Activated CD8-positive, alpha-beta memory T cell treated with anti-CD3 and anti-CD28 coated beads, Interleukin-2, amount 10 ng/mL, durations not matched to agents 7 days and 5 days (primary cell): ENCODE results near the gene RXRA. TPM values are rescaled to one million over a fixed set of nuclear protein-coding genes. Genes with fewer than 3 reads are reported as not detected.

Source experiments
- ATAC-seq: fragments of 150-1000 bp; cut with Tn5 transposase; one replicate; pipeline ENCODE4 v1.10.0; 2021; ENCODE audit warnings: moderate library complexity
- CTCF ChIA-PET: fragments of 350-600 bp; sonication (Branson Sonifier 250); formaldehyde crosslinking; loops from one replicate; lab custom pipeline; 2021; ENCODE audit warnings: antibody characterized with exemption; lab: Charles Lee
- DNase-seq: peaks from one replicate; pipeline ENCODE4 v3.0.0-alpha.2; 2020
- H3K27ac Mint-ChIP-seq: one replicate; pipeline ENCODE4 v1.8.0; 2021; ENCODE audit warnings: mild to moderate bottlenecking, mixed read lengths
- H3K27me3 Mint-ChIP-seq: one replicate; pipeline ENCODE4 v1.8.0; 2021; ENCODE audit warnings: mixed read lengths
- H3K36me3 Mint-ChIP-seq: one replicate; pipeline ENCODE4 v1.8.0; 2021; ENCODE audit warnings: mild to moderate bottlenecking, mixed read lengths
- H3K4me1 Mint-ChIP-seq: one replicate; pipeline ENCODE4 v1.8.0; 2021; ENCODE audit warnings: mixed read lengths
- H3K4me3 Mint-ChIP-seq: one replicate; pipeline ENCODE4 v1.8.0; 2021; ENCODE audit warnings: mild to moderate bottlenecking, moderate library complexity, mixed read lengths
- H3K9me3 Mint-ChIP-seq: one replicate; pipeline ENCODE4 v1.8.0; 2022; ENCODE audit warnings: low read depth, mixed read lengths
- total RNA-seq, 2 experiments: library from RNA; stranded (reverse); gene quantifications; one replicate each; pipeline ENCODE4 v1.2.3, GENCODE V29; 2021

Gene RXRA
- total RNA-seq, 2 experiments from 2014 or later, result 0.91 to 1.5 TPM

DNA sequence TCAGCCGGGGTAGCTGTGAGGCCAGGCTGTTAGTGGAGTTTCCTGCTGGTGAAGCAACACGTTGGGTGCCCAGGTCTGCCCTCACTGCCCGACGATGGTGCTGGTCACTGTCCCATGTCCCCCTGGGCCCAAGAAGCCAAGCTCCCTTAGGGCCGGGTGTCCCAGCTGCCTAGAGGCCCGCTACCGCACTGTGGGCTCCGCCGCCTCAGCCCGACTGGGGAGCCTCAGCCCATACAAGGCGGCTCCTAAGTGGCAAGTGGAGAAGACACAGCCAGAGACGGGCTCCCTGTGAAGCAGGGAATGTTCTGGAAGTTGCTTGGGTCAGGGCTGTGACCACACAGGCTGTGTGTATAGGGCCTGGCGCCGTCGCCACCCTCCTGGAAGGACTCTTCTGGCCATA is 96.9 kb downstream of the RXRA start:
- no peak for DNase-seq
- Mint-ChIP-seq H3K4me1 (no peaks in the 10 kb centered on the region), H3K27me3 (no peaks in the 10 kb centered on the region), H3K36me3 (no peaks in the 10 kb centered on the region), H3K9me3 (no peaks in the 10 kb centered on the region), H3K4me3 (no peak overlapping the region), H3K27ac (no peak overlapping the region)
- no peak for ATAC-seq
- CTCF ChIA-PET, result no interaction called here

- no peaks in the 10 kb centered on the region for H3K9me3 Mint-ChIP-seq
- no peak overlapping the region for H3K27ac Mint-ChIP-seq
- no peaks in the 10 kb centered on the region for H3K36me3 Mint-ChIP-seq
- CTCF ChIA-PET, result interaction anchor here (1.4 kb wide), 1 partner anchor 19 kb away, joined by 4 read pairs; no protein-coding TSS in a partner anchor
- no peaks in the 10 kb centered on the region for H3K27me3 Mint-ChIP-seq
- no peaks in the 10 kb centered on the region for H3K4me1 Mint-ChIP-seq
- no peak for ATAC-seq
- DNase-seq, result no peak
- H3K4me3 Mint-ChIP-seq, result no peak overlapping the region
Observed at GRCh38 chr9:134423749-134424148, 97.5 kb downstream of the RXRA start.

GRCh38 chr9:134424818-134425217 is 98.6 kb downstream of the RXRA start:
- Mint-ChIP-seq H3K36me3 (no peaks in the 10 kb centered on the region), H3K27ac (no peak overlapping the region), H3K4me1 (no peaks in the 10 kb centered on the region), H3K4me3 (no peak overlapping the region), H3K9me3 (no peaks in the 10 kb centered on the region), H3K27me3 (no peaks in the 10 kb centered on the region)
- DNase-seq (no peak), ATAC-seq (no peak)
- CTCF ChIA-PET, result interaction anchor here (1.4 kb wide), 1 partner anchor 18 kb away, joined by 4 read pairs; no protein-coding TSS in a partner anchor

- DNase-seq (no peak), ATAC-seq (no peak)
- Mint-ChIP-seq H3K27ac (no peak overlapping the region), H3K4me3 (no peak overlapping the region), H3K27me3 (no peaks in the 10 kb centered on the region), H3K36me3 (no peaks in the 10 kb centered on the region), H3K4me1 (no peaks in the 10 kb centered on the region), H3K9me3 (no peaks in the 10 kb centered on the region)
- CTCF ChIA-PET, result no interaction called here
Observed at GRCh38 chr9:134425401-134425800, 99.1 kb downstream of the RXRA start.

- DNase-seq, result no peak
- CTCF ChIA-PET, result no interaction called here
- no peak for ATAC-seq
- Mint-ChIP-seq H3K27me3 (no peaks in the 10 kb centered on the region), H3K9me3 (no peaks in the 10 kb centered on the region), H3K36me3 (no peaks in the 10 kb centered on the region), H3K4me3 (no peak overlapping the region), H3K4me1 (no peaks in the 10 kb centered on the region), H3K27ac (no peak overlapping the region)
Observed at GRCh38 chr9:134425812-134426211, 99.6 kb downstream of the RXRA start.

DNA sequence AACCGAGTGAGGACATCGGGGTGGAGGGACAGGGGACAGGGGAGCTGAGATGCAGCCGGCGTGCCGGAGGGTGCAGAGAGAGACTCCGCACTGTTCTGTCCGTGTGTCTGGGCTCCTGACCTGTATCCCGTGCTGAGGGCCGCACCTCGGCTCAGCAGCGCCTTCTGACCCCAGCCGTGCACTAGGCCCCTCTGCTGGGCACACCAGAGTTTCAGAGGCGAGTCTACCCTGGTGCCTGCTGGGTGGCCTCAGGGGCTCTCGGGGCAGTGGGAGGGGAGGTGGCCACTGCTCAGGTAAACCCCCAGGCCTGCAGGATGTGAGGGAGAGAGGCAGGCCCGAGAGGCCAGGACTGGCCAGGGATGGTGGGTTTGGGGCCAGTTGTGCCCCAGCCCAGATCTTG is 100.2 kb downstream of the RXRA start:
- H3K27me3 Mint-ChIP-seq, result no peaks in the 10 kb centered on the region
- DNase-seq (no peak), ATAC-seq (no peak)

DNA sequence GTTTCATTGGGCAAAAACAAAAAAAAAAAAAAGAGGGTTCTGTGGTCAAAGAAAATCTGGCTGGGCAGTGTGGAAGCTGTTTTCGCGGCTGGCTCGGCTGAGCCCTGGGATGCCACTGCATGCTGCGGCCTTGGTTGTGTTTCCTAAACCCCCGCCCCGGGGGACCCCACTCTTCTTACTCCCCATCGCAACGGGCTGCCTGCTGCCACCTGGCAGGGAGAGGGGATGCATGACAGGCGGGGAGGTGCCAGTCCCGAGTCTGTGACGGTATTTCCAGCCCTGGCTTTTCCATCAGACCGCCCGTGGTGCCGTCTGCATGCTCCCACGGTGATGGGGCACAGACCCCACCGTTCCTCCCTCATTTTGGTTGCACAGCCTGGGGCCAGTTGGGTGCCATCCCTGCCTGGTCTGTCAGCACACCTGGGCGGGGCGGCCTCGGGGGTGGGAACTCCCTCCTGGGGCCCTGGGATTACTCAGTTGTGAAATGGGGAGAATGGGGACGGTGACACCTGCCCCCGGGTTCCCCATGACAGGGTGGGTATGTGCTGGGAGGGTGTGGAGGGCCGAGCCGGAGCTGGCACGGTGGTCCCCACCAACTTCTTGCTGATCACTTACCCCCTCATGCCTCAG is 101.0 kb downstream of the RXRA start:
- Mint-ChIP-seq H3K27ac (no peak overlapping the region), H3K4me3 (no peak overlapping the region), H3K27me3 (no peaks in the 10 kb centered on the region), H3K36me3 (no peaks in the 10 kb centered on the region), H3K4me1 (no peaks in the 10 kb centered on the region), H3K9me3 (no peaks in the 10 kb centered on the region)
- no peak for DNase-seq
- no peak for ATAC-seq
- CTCF ChIA-PET, result no interaction called here

More for the DNA sequence above, 100.2 kb downstream of the RXRA start:
- Mint-ChIP-seq H3K4me1 (no peaks in the 10 kb centered on the region), H3K4me3 (no peak overlapping the region), H3K27ac (no peak overlapping the region), H3K36me3 (no peaks in the 10 kb centered on the region), H3K9me3 (no peaks in the 10 kb centered on the region)
- CTCF ChIA-PET, result no interaction called here

GRCh38 chr9:134428559-134428958 is 102.3 kb downstream of the RXRA start:
- Mint-ChIP-seq H3K9me3 (no peaks in the 10 kb centered on the region), H3K4me3 (no peak overlapping the region), H3K4me1 (no peaks in the 10 kb centered on the region), H3K27me3 (no peaks in the 10 kb centered on the region), H3K36me3 (no peaks in the 10 kb centered on the region), H3K27ac (no peak overlapping the region)
- ATAC-seq, result no peak
- CTCF ChIA-PET, result no interaction called here
- DNase-seq, result no peak

GRCh38 chr9:134429007-134429406 is 102.8 kb downstream of the RXRA start:
- no peak for DNase-seq
- Mint-ChIP-seq H3K36me3 (no peaks in the 10 kb centered on the region), H3K4me1 (no peaks in the 10 kb centered on the region), H3K9me3 (no peaks in the 10 kb centered on the region), H3K4me3 (no peak overlapping the region), H3K27ac (no peak overlapping the region), H3K27me3 (no peaks in the 10 kb centered on the region)
- CTCF ChIA-PET, result no interaction called here
- ATAC-seq, result no peak

- no peak overlapping the region for H3K4me3 Mint-ChIP-seq
- ATAC-seq (no peak), DNase-seq (no peak)
- CTCF ChIA-PET, result no interaction called here
- H3K9me3 Mint-ChIP-seq, result no peaks in the 10 kb centered on the region
- H3K36me3 Mint-ChIP-seq, result no peaks in the 10 kb centered on the region
- H3K4me1 Mint-ChIP-seq, result no peaks in the 10 kb centered on the region
- H3K27me3 Mint-ChIP-seq, result no peaks in the 10 kb centered on the region
- no peak overlapping the region for H3K27ac Mint-ChIP-seq
Observed at GRCh38 chr9:134429481-134429880, 103.2 kb downstream of the RXRA start.

- DNase-seq (no peak), ATAC-seq (no peak)
- Mint-ChIP-seq H3K9me3 (no peaks in the 10 kb centered on the region), H3K36me3 (no peaks in the 10 kb centered on the region), H3K4me1 (no peaks in the 10 kb centered on the region), H3K27ac (no peak overlapping the region), H3K4me3 (no peak overlapping the region), H3K27me3 (no peaks in the 10 kb centered on the region)
- CTCF ChIA-PET, result no interaction called here
Observed at GRCh38 chr9:134431095-134431494, 104.8 kb downstream of the RXRA start.

GRCh38 chr9:134431626-134432025 is 105.4 kb downstream of the RXRA start:
- Mint-ChIP-seq H3K4me3 (no peak overlapping the region), H3K9me3 (no peaks in the 10 kb centered on the region), H3K36me3 (no peaks in the 10 kb centered on the region), H3K27me3 (no peaks in the 10 kb centered on the region), H3K4me1 (no peaks in the 10 kb centered on the region), H3K27ac (no peak overlapping the region)
- ATAC-seq, result no peak
- no peak for DNase-seq
- CTCF ChIA-PET, result interaction anchor here (1.9 kb wide), 1 partner anchor 11 kb away, joined by 9 read pairs; no protein-coding TSS in a partner anchor

DNA sequence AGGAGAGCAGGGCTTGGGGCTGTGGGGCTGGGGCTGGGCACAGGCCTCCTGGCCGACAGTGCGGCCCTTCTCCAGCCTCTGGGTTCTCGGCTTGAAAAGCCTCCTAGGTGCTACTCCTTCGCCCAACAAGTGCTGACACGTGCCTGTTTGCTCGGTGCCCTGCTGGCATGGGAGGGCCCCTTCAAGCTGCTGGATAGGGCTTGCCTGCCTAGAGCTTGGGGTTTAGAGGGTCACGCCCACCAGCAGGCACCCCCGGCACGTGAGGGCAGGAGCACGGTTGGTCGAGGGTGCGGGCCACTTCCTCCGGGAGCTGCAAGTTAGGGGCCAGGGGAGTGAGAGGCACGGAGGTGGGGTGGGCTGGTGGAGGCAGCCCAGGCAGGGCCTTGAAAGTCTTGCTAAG is 106.2 kb downstream of the RXRA start:
- CTCF ChIA-PET, result interaction anchor here (1.3 to 1.9 kb wide), 2 partner anchors 10 to 17 kb away, joined by 4 to 9 read pairs; no protein-coding TSS in a partner anchor
- H3K27me3 Mint-ChIP-seq, result no peaks in the 10 kb centered on the region
- H3K4me3 Mint-ChIP-seq, result no peak overlapping the region
- DNase-seq (no peak), ATAC-seq (no peak)
- no peaks in the 10 kb centered on the region for H3K4me1 Mint-ChIP-seq
- H3K36me3 Mint-ChIP-seq, result no peaks in the 10 kb centered on the region
- H3K27ac Mint-ChIP-seq, result no peak overlapping the region
- no peaks in the 10 kb centered on the region for H3K9me3 Mint-ChIP-seq

DNA sequence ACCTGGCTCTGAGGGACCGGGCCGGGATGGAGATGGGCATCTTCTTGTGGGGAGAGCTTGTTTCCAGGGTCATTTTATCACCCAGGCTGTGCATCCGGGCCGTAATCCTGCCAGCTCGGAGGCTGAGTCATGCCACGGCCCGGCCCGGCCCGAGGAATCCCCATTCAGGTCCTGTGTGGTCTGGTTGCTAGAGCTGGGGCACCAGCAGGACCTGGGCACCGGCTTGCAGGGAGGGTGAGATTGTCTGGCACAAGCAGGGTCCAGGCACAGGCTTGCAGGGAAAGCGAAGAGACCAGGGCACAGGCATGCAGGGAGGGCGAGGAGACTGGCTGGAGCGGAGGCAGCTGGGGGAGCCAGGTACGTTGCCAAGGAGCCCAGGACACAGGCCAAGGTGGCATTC is 106.8 kb downstream of the RXRA start:
- H3K27ac Mint-ChIP-seq, result no peak overlapping the region
- CTCF ChIA-PET, result interaction anchor here (1.3 to 1.9 kb wide), 2 partner anchors 10 to 16 kb away, joined by 4 to 9 read pairs; no protein-coding TSS in a partner anchor
- H3K4me1 Mint-ChIP-seq, result no peaks in the 10 kb centered on the region
- no peaks in the 10 kb centered on the region for H3K36me3 Mint-ChIP-seq
- no peaks in the 10 kb centered on the region for H3K9me3 Mint-ChIP-seq
- DNase-seq (no peak), ATAC-seq (no peak)
- no peaks in the 10 kb centered on the region for H3K27me3 Mint-ChIP-seq
- no peak overlapping the region for H3K4me3 Mint-ChIP-seq
